Skeletal muscle tissue (tissue), 4 donors: ENCODE data around the gene FCN1. TPM values are rescaled to one million over a fixed set of nuclear protein-coding genes. Genes with fewer than 3 reads are reported as not detected.

Experiments
- H3K27ac ChIP-seq: one replicate; pipeline ENCODE4 v1.7.0; 2013; ENCODE audit warnings: mild to moderate bottlenecking, low read depth, low read length, inconsistent platforms
- H3K27me3 ChIP-seq, 3 donors: one replicate each; pipeline ENCODE4 v1.7.0; 2013; ENCODE audit warnings: low read length in 3 of 3; ENCODE audit not compliant: control insufficient read depth in 3 of 3, insufficient read depth in 3 of 3
- H3K36me3 ChIP-seq, 3 donors: one replicate each; pipeline ENCODE4 v1.7.0; 2013; ENCODE audit warnings: low read length in 3 of 3; ENCODE audit not compliant: control insufficient read depth in 3 of 3, insufficient read depth in 3 of 3
- H3K4me1 ChIP-seq, 3 donors: one replicate each; pipeline ENCODE4 v1.7.0; 2013; ENCODE audit warnings: low read length in 3 of 3, mild to moderate bottlenecking in 3 of 3; ENCODE audit not compliant: control insufficient read depth in 3 of 3, insufficient read depth in 3 of 3
- H3K4me3 ChIP-seq, 3 donors: one replicate each; pipeline ENCODE4 v1.7.0; 2013; ENCODE audit warnings: low read length in 3 of 3
- H3K9ac ChIP-seq, 3 donors: one replicate each; pipeline ENCODE4 v1.7.0; 2013; ENCODE audit warnings: low read length in 3 of 3, mild to moderate bottlenecking in 3 of 3, moderate library complexity in 2 of 3, low read depth in 1 of 3
- H3K9me3 ChIP-seq, 3 donors: one replicate each; pipeline ENCODE4 v1.7.0; 2013; ENCODE audit warnings: low read length in 3 of 3; ENCODE audit not compliant: control insufficient read depth in 3 of 3
- total RNA-seq: library from RNA; depleted of rRNA; stranded (reverse); fragments of >200 nt; gene quantifications from one replicate; pipeline ENCODE4 v1.2.3, GENCODE V29; 2014
- donor health status: Osteomylitis.

FCN1 gene
- total RNA-seq, 1 donor from 2014 or later = 5.2 TPM

- H3K9me3 ChIP-seq = no peaks in the 10 kb centered on the region
- no peak overlapping the region for H3K9ac ChIP-seq
- H3K27me3 ChIP-seq = peaks cover 0 to 13% (median 0%) of the 10 kb centered on the region in 3 donors
- H3K4me1 ChIP-seq = peaks cover 0 to 13% (median 13%) of the 10 kb centered on the region in 3 donors
- no peak overlapping the region for H3K27ac ChIP-seq
- H3K36me3 ChIP-seq = no peaks in the 10 kb centered on the region
- no peak overlapping the region for H3K4me3 ChIP-seq
Measured at GRCh38 chr9:134886413-134886913, 31.2 kb downstream of the FCN1 start.

GRCh38 chr9:134885679-134886412 is 31.9 kb downstream of the FCN1 start:
- Histone ChIP-seq H3K9ac (no peak overlapping the region), H3K9me3 (no peaks in the 10 kb centered on the region), H3K27ac (no peak overlapping the region), H3K27me3 (peaks cover 4 to 16% (median 4%) of the 10 kb centered on the region in 3 donors), H3K36me3 (no peaks in the 10 kb centered on the region), H3K4me1 (peaks cover 0 to 11% (median 10%) of the 10 kb centered on the region in 3 donors), H3K4me3 (no peak overlapping the region)

- no peaks in the 10 kb centered on the region for H3K9me3 ChIP-seq
- H3K9ac ChIP-seq = no peak overlapping the region
Measured at GRCh38 chr9:134885001-134885678, 32.6 kb downstream of the FCN1 start.

GRCh38 chr9:134884492-134884891 is 33.2 kb downstream of the FCN1 start:
- peaks cover 0 to 8% (median 6%) of the 10 kb centered on the region in 3 donors for H3K4me1 ChIP-seq
- no peak overlapping the region for H3K27ac ChIP-seq
- H3K9ac ChIP-seq = no peak overlapping the region
- no peak overlapping the region for H3K4me3 ChIP-seq
- no peaks in the 10 kb centered on the region for H3K36me3 ChIP-seq
- H3K27me3 ChIP-seq = peaks cover 4 to 16% (median 5%) of the 10 kb centered on the region in 3 donors
- no peaks in the 10 kb centered on the region for H3K9me3 ChIP-seq

More at GRCh38 chr9:134885001-134885678, 32.6 kb downstream of the FCN1 start:
- no peaks in the 10 kb centered on the region for H3K36me3 ChIP-seq
- peaks cover 0 to 11% (median 10%) of the 10 kb centered on the region in 3 donors for H3K4me1 ChIP-seq
- H3K27me3 ChIP-seq = peaks cover 4 to 16% (median 5%) of the 10 kb centered on the region in 3 donors
- H3K27ac ChIP-seq = no peak overlapping the region
- H3K4me3 ChIP-seq = no peak overlapping the region

- peaks cover 4 to 16% (median 5%) of the 10 kb centered on the region in 3 donors for H3K27me3 ChIP-seq
- H3K9me3 ChIP-seq = no peaks in the 10 kb centered on the region
- H3K4me1 ChIP-seq = no peaks in the 10 kb centered on the region
- no peak overlapping the region for H3K4me3 ChIP-seq
- no peak overlapping the region for H3K9ac ChIP-seq
- no peaks in the 10 kb centered on the region for H3K36me3 ChIP-seq
- H3K27ac ChIP-seq = no peak overlapping the region
Measured at GRCh38 chr9:134883040-134883782, 34.5 kb downstream of the FCN1 start.

- Histone ChIP-seq H3K4me1 (no peaks in the 10 kb centered on the region), H3K4me3 (no peak overlapping the region), H3K36me3 (no peaks in the 10 kb centered on the region), H3K9ac (no peak overlapping the region), H3K27ac (no peak overlapping the region), H3K27me3 (peaks cover 4 to 19% (median 5%) of the 10 kb centered on the region in 3 donors), H3K9me3 (no peaks in the 10 kb centered on the region)
Measured at GRCh38 chr9:134882204-134882785, 35.4 kb downstream of the FCN1 start.

- Histone ChIP-seq H3K4me3 (no peak overlapping the region), H3K9me3 (no peaks in the 10 kb centered on the region), H3K9ac (no peak overlapping the region), H3K36me3 (no peaks in the 10 kb centered on the region), H3K27me3 (peaks cover 4 to 17% (median 5%) of the 10 kb centered on the region in 3 donors), H3K4me1 (no peaks in the 10 kb centered on the region), H3K27ac (no peak overlapping the region)
Measured at GRCh38 chr9:134881313-134881670, 36.4 kb downstream of the FCN1 start.

GRCh38 chr9:134880484-134881312 is 37.0 kb downstream of the FCN1 start, which contains the start of gene FCN2:
Gene FCN2, plus strand, starts transcription at chr9:134880810. Its CDS starts 12 bp downstream, at chr9:134880822.
- Histone ChIP-seq H3K9ac (no peak within 1 kb of the TSS), H3K27ac (no peak within 1 kb of the TSS), H3K4me1 (no peaks in the 10 kb centered on the region), H3K9me3 (no peaks in the 10 kb centered on the region), H3K4me3 (no peak within 1 kb of the TSS), H3K36me3 (no peaks in the 10 kb centered on the region), H3K27me3 (peaks cover 4 to 14% (median 5%) of the 10 kb centered on the region in 3 donors)
